C4-2B (cell line): ENCODE results near the gene DHTKD1.

Source experiments
- H3K27ac ChIP-seq: fragments of 450-650 bp; 2 replicates; pipeline ENCODE4 v1.5.1; 2017
- CTCF ChIP-seq: fragments of 450-650 bp; conservative IDR thresholded peaks from 2 replicates; pipeline ENCODE4 v1.5.1; 2017; ENCODE audit warnings: mild to moderate bottlenecking
- ZFX ChIP-seq: fragments of 450-650 bp; IDR thresholded peaks from 2 replicates; pipeline ENCODE4 v1.6.1; 2017

The DHTKD1 gene

GRCh38 chr10:12121673-12122072 is 52.9 kb downstream of the DHTKD1 start:
- no peak overlapping the region for H3K27ac ChIP-seq
- no peak for TF ChIP-seq CTCF
- TF ChIP-seq ZFX: no peak

- H3K27ac ChIP-seq: peak within 1 kb of the TSS; percentile 80
- no peak for TF ChIP-seq CTCF
- peak; percentile 87 for TF ChIP-seq ZFX
Observed at GRCh38 chr10:12129222-12130111, 60.7 kb downstream of the DHTKD1 start, which contains the start of gene SEC61A2. TSS of gene SEC61A2 (plus strand) at chr10:12129677. CDS start at chr10:12129788, 111 bp downstream.

- peak overlapping the region; percentile 80 for H3K27ac ChIP-seq
Observed at GRCh38 chr10:12130237-12130872, 61.6 kb downstream of the DHTKD1 start.

GRCh38 chr10:12135631-12136030 is 66.9 kb downstream of the DHTKD1 start:
- TF ChIP-seq CTCF (no peak), ZFX (no peak)
- no peak overlapping the region for H3K27ac ChIP-seq

More at GRCh38 chr10:12130237-12130872, 61.6 kb downstream of the DHTKD1 start:
- TF ChIP-seq CTCF (peak; percentile 57), ZFX (no peak)

GRCh38 chr10:12140038-12140437 is 71.3 kb downstream of the DHTKD1 start:
- no peak for TF ChIP-seq CTCF
- TF ChIP-seq ZFX: no peak
- no peak overlapping the region for H3K27ac ChIP-seq

- TF ChIP-seq CTCF (no peak), ZFX (no peak)
- no peak overlapping the region for H3K27ac ChIP-seq
Observed at GRCh38 chr10:12144538-12144937, 75.8 kb downstream of the DHTKD1 start.

- TF ChIP-seq CTCF (no peak), ZFX (no peak)
- no peak overlapping the region for H3K27ac ChIP-seq
Observed at GRCh38 chr10:12150163-12150562, 81.4 kb downstream of the DHTKD1 start.
